ENCODE results near the gene TESK2.

The TESK2 gene

DNA sequence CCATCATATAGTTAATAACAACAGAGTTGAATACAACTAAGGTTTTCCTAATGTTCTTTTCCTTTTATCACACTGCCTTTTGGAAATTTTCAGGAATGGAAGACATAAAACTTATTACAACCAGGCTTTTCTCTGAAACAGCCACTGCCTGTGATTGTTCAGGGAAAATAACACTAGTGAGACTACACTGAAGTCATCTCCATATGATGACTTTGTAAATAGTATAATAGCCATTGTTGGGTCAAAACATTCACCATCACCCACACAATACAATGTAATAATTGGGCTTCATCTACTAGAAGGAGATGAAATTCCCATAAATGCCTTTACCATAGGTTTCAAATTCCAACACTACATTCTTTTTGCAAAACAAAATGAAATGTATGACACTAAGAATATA is 5.0 kb downstream of the TESK2 start:
- Histone ChIP-seq H3K4me3 (ENCODE audit: low read depth in 1 of 2, low read length in 2 of 2) (no peak overlapping the region), H3K79me2 (ENCODE audit: insufficient read depth, low read length) (no peaks in the 10 kb centered on the region), H3K4me2 (ENCODE audit: insufficient read depth, low read length) (no peak overlapping the region), H3K36me3 (ENCODE audit: insufficient read depth, low read length) (no peaks in the 10 kb centered on the region), H3K4me1 (ENCODE audit: insufficient read depth, low read length) (peaks cover 15% of the 10 kb centered on the region), H3K9me3 (ENCODE audit: insufficient read depth, low read length, severe bottlenecking) (no peaks in the 10 kb centered on the region), H3K27ac (ENCODE audit: low read length) (no peak overlapping the region), H3K27me3 (ENCODE audit: insufficient read depth, low read length, poor library complexity) (no peaks in the 10 kb centered on the region), H4K20me1 (ENCODE audit: insufficient read depth, low read length) (no peaks in the 10 kb centered on the region; the same call in 1 of the 2 replicates), H2AFZ (ENCODE audit: low read depth, low read length) (no peak overlapping the region), H3K9ac (ENCODE audit: low read depth, low read length) (no peak overlapping the region)
- TF ChIP-seq, protein P1, sequence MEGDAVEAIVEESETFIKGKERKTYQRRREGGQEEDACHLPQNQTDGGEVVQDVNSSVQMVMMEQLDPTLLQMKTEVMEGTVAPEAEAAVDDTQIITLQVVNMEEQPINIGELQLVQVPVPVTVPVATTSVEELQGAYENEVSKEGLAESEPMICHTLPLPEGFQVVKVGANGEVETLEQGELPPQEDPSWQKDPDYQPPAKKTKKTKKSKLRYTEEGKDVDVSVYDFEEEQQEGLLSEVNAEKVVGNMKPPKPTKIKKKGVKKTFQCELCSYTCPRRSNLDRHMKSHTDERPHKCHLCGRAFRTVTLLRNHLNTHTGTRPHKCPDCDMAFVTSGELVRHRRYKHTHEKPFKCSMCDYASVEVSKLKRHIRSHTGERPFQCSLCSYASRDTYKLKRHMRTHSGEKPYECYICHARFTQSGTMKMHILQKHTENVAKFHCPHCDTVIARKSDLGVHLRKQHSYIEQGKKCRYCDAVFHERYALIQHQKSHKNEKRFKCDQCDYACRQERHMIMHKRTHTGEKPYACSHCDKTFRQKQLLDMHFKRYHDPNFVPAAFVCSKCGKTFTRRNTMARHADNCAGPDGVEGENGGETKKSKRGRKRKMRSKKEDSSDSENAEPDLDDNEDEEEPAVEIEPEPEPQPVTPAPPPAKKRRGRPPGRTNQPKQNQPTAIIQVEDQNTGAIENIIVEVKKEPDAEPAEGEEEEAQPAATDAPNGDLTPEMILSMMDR (IDR thresholded peaks at IDR 0.05; ENCODE audit: borderline replicate concordance, extremely low read depth, low read length, poor library complexity, severe bottlenecking) = no peak
- TF ChIP-seq EZH2 (IDR thresholded peaks at IDR 0.05; ENCODE audit: borderline replicate concordance, low read depth, low read length, severe bottlenecking) = no peak
- DNase-seq (no peak), ATAC-seq (ENCODE audit: insufficient read depth, low read depth) (no peak)

DNA sequence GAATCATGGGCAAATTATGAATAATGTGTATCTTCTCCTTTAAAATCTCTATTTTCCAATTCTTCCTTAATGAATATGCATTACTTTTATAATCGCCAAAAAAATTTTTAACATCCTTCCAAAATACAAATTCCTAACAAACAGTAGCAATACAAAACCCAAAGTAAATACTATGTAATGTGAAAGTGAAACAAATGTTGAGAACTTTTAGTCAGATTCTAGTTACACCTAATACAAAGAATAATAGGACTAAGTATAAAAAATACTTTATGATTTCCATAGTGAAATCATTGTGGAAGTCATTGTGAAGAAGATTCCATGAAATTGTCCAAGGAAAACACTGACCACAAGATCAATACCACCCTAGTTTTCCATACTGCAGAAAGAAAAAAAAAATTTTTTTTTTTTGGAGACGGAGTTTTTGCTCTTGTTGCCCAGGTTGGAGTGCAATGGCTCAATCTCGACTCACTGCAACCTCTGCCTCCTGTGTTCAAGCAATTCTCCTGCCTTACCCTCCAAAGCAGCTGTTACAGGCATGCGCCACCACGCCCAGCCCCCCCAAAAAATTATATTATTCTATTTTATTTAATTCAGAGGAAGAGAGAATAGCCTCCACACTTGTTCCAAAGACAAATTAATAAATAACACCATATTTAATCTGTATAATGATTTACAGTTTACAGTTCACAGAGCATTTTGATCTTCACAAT is 11.8 kb downstream of the TESK2 start:
- Histone ChIP-seq H4K20me1 (ENCODE audit: insufficient read depth, low read length) (no peaks in the 10 kb centered on the region), H3K36me3 (ENCODE audit: insufficient read depth, low read length) (no peaks in the 10 kb centered on the region), H3K79me2 (ENCODE audit: insufficient read depth, low read length) (no peaks in the 10 kb centered on the region), H3K4me2 (ENCODE audit: insufficient read depth, low read length) (no peak overlapping the region), H2AFZ (ENCODE audit: low read depth, low read length) (no peak overlapping the region), H3K9me3 (ENCODE audit: insufficient read depth, low read length, severe bottlenecking) (no peaks in the 10 kb centered on the region), H3K4me1 (ENCODE audit: insufficient read depth, low read length) (no peaks in the 10 kb centered on the region), H3K27ac (ENCODE audit: low read length) (no peak overlapping the region), H3K9ac (ENCODE audit: low read depth, low read length) (no peak overlapping the region), H3K27me3 (ENCODE audit: insufficient read depth, low read length, poor library complexity) (no peaks in the 10 kb centered on the region), H3K4me3 (ENCODE audit: low read depth in 1 of 2, low read length in 2 of 2) (no peak overlapping the region)
- DNase-seq (no peak), ATAC-seq (ENCODE audit: insufficient read depth, low read depth) (no peak)
- no peak for TF ChIP-seq EZH2 (IDR thresholded peaks at IDR 0.05; ENCODE audit: borderline replicate concordance, low read depth, low read length, severe bottlenecking)
- TF ChIP-seq, protein P1 (IDR thresholded peaks at IDR 0.05; ENCODE audit: borderline replicate concordance, extremely low read depth, low read length, poor library complexity, severe bottlenecking) = no peak

DNA sequence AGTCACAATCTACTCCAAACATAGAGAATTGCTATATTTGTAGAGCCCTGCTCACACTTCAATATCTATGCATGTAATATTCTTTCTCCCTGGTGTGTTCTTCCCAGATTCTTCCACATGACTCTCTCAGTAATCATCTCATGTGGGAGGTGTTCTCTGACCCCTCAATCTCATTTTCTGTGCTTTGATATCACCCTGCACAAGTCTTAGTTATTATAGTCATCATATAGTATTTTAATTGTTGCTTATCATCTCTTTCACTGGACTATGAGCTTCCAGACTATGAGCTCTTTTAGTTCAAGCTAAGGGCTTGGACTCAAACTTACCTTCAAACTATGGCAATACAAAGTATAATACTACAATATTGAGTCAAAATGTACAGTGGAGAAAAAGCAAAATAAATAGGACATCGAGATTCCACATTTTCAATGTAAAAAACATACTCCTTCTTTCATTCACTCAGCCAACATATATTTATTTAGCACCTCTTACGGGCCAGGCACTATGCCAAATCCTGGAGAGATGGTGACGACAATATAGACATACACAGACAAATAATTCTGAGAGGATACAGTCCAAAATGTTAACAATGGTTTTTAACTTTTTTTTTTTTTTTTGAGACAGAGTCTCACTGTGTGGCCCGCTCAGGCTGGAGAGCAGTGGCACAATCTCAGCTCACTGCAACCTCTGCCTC is 12.7 kb downstream of the TESK2 start:
- Histone ChIP-seq H3K36me3 (ENCODE audit: insufficient read depth, low read length) (no peaks in the 10 kb centered on the region), H3K27ac (ENCODE audit: low read length) (no peak overlapping the region), H4K20me1 (ENCODE audit: insufficient read depth, low read length) (no peaks in the 10 kb centered on the region), H3K9me3 (ENCODE audit: insufficient read depth, low read length, severe bottlenecking) (no peaks in the 10 kb centered on the region), H3K27me3 (ENCODE audit: insufficient read depth, low read length, poor library complexity) (no peaks in the 10 kb centered on the region), H3K4me1 (ENCODE audit: insufficient read depth, low read length) (no peaks in the 10 kb centered on the region), H3K4me3 (ENCODE audit: low read depth in 1 of 2, low read length in 2 of 2) (no peak overlapping the region), H3K4me2 (ENCODE audit: insufficient read depth, low read length) (no peak overlapping the region), H3K79me2 (ENCODE audit: insufficient read depth, low read length) (no peaks in the 10 kb centered on the region), H2AFZ (ENCODE audit: low read depth, low read length) (no peak overlapping the region), H3K9ac (ENCODE audit: low read depth, low read length) (no peak overlapping the region)
- ATAC-seq (ENCODE audit: insufficient read depth, low read depth) = no peak
- TF ChIP-seq, protein P1 (IDR thresholded peaks at IDR 0.05; ENCODE audit: borderline replicate concordance, extremely low read depth, low read length, poor library complexity, severe bottlenecking) = no peak
- no peak for TF ChIP-seq EZH2 (IDR thresholded peaks at IDR 0.05; ENCODE audit: borderline replicate concordance, low read depth, low read length, severe bottlenecking)
- no peak for DNase-seq
